Lower leg skin (tissue), 4 donors: ENCODE results near the gene A3GALT2. TPM values are rescaled to one million over a fixed set of nuclear protein-coding genes. Genes with fewer than 3 reads are reported as not detected.

ENCODE experiments used
- DNase-seq, 2 donors: peaks; one replicate each; pipeline ENCODE4 v3.0.0-alpha.2; 2019; ENCODE audit warnings: low spot score in 2 of 2
- H3K4me3 ChIP-seq: fragments of 200-600 bp; sonication (generic); 2 replicates; pipeline ENCODE4 v1.5.1; 2017; ENCODE audit warnings: mild to moderate bottlenecking, low read depth; ENCODE audit not compliant: poor library complexity, severe bottlenecking
- CTCF ChIP-seq, 3 donors: fragments of 450-650 bp; IDR thresholded peaks; one replicate each; pipeline ENCODE4 v1.5.1; 2016; ENCODE audit warnings: antibody characterized with exemption in 3 of 3, mild to moderate bottlenecking in 3 of 3, moderate library complexity in 2 of 3
- POLR2A ChIP-seq, 2 donors: fragments of 450-650 bp; IDR thresholded peaks; one replicate each; pipeline ENCODE4 v1.6.1; 2016 to 2017; ENCODE audit warnings: antibody characterized with exemption in 2 of 2, mild to moderate bottlenecking in 1 of 2, moderate library complexity in 1 of 2
- WGBS, 2 donors: methylation state at CpG; one replicate each; pipeline ENCODE4 v1.1.5; 2018; 5-methylcytosine and 5-hydroxymethylcytosine counted together
- intact Hi-C: fragments of 100-400 bp; cut with DNase I; formaldehyde crosslinking; loops from one replicate; pipeline ENCODE4 v1.15.0; 2023; ENCODE audit warnings: low total_unique reads
- total RNA-seq, 4 donors: library from RNA; depleted of rRNA; stranded (reverse); fragments of >200 nt; gene quantifications; one replicate each; pipeline ENCODE4 v1.1.0, GENCODE V29; 2016

A3GALT2 gene
- total RNA-seq, 4 donors from 2014 or later = not detected

- intact Hi-C loops = no loop called here
- WGBS, 2 donors = 16 to 26% methylated on average over 2 of the region's 2 CpGs
- TF ChIP-seq CTCF (IDR thresholded peaks at IDR 0.05) = no peak
- no peak for TF ChIP-seq POLR2A (IDR thresholded peaks at IDR 0.05)
- peak; percentile 68 to 89 for DNase-seq
- no peak overlapping the region for H3K4me3 ChIP-seq
These were observed 26.2 kb upstream of the A3GALT2 start for GRCh38 chr1:33346927-33347649.

GRCh38 chr1:33346533-33346926, 25.6 kb upstream of the A3GALT2 start:
- intact Hi-C loops = no loop called here
- no peak for TF ChIP-seq CTCF (IDR thresholded peaks at IDR 0.05)
- TF ChIP-seq POLR2A (IDR thresholded peaks at IDR 0.05) = no peak
- 36 to 46% methylated on average over 3 of the region's 3 CpGs for WGBS, 2 donors
- no peak for DNase-seq
- no peak overlapping the region for H3K4me3 ChIP-seq

GRCh38 chr1:33344896-33345560, 24.1 kb upstream of the A3GALT2 start:
- DNase-seq = no peak
- H3K4me3 ChIP-seq = no peak overlapping the region
- TF ChIP-seq CTCF (IDR thresholded peaks at IDR 0.05) (no peak), POLR2A (IDR thresholded peaks at IDR 0.05) (no peak)
- intact Hi-C loops = no loop called here
- WGBS, 2 donors = 21 to 29% methylated on average over 2 of the region's 2 CpGs

GRCh38 chr1:33343539-33343938, 22.6 kb upstream of the A3GALT2 start:
- WGBS, 2 donors = 68 to 71% methylated on average over 5 of the region's 5 CpGs
- DNase-seq = no peak
- intact Hi-C loops = no loop called here
- no peak overlapping the region for H3K4me3 ChIP-seq
- no peak for TF ChIP-seq CTCF (IDR thresholded peaks at IDR 0.05)
- TF ChIP-seq POLR2A (IDR thresholded peaks at IDR 0.05) = no peak

- intact Hi-C loops = no loop called here
- 9 to 30% methylated on average over 6 to 7 of the region's 7 CpGs for WGBS, 2 donors
- TF ChIP-seq CTCF (IDR thresholded peaks at IDR 0.05) (no peak), POLR2A (IDR thresholded peaks at IDR 0.05) (no peak)
- DNase-seq = peak; percentile 89 to 94
- H3K4me3 ChIP-seq = no peak overlapping the region
These were observed 21.3 kb upstream of the A3GALT2 start for GRCh38 chr1:33342041-33342723.
